ENCODE results near the gene DBT.

DNA sequence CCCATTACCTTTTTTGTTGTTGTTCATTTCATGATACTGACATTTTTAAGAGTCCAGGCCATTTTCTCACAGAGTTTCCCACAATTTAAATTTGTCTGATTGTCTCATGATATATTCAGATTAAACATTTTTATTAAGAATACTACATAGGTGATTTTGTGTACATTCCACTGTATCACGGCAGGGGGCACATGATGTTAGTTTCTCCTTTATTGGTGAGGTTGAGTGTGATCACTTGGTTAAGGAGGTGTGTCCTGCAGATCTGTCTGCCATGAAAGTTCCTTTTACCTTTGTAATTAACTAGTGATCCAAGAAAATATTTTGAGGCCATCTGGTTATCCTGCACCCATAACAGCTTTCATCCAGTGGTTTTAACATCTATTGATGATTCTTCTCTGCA is 28.2 kb upstream of the DBT start:
- TF ChIP-seq POLR2AphosphoS5 (IDR thresholded peaks at IDR 0.05; ENCODE audit: low read depth, low read length) (no peak), CTCF (CRISPR knock-in tag; IDR thresholded peaks at IDR 0.05) (no peak), NFRKB (IDR thresholded peaks at IDR 0.05) (no peak), NFIC (IDR thresholded peaks at IDR 0.05; ENCODE audit: low read length) (no peak), TARDBP (CRISPR knock-in tag; IDR thresholded peaks at IDR 0.05) (no peak)
